Karpas-422 (cell line): ENCODE results near the gene ST7. TPM values are rescaled to one million over a fixed set of nuclear protein-coding genes. Genes with fewer than 3 reads are reported as not detected.

Source experiments
- DNase-seq: peaks from one replicate; pipeline ENCODE4 v3.0.0-alpha.2; 2015
- H2AFZ ChIP-seq: fragments of 200-600 bp; sonication (generic); 2 replicates; pipeline ENCODE4 v1.6.1; 2014; ENCODE audit warnings: antibody characterized with exemption, low read length, mixed read lengths
- H3K27ac ChIP-seq: fragments of 200-600 bp; sonication (generic); 2 replicates; pipeline ENCODE4 v1.5.1; 2014; ENCODE audit warnings: mild to moderate bottlenecking, low read length, moderate library complexity
- H3K27me3 ChIP-seq: fragments of 200-600 bp; sonication (generic); 2 replicates; pipeline ENCODE4 v1.6.1; 2014; ENCODE audit warnings: low read length, mixed read lengths
- H3K36me3 ChIP-seq: fragments of 200-600 bp; sonication (generic); 2 replicates; pipeline ENCODE4 v1.6.1; 2014; ENCODE audit warnings: low read length, mixed read lengths; ENCODE audit not compliant: insufficient read depth
- H3K4me1 ChIP-seq: fragments of 200-600 bp; sonication (generic); 2 replicates; pipeline ENCODE4 v1.6.1; 2014; ENCODE audit warnings: mild to moderate bottlenecking, low read length, mixed read lengths
- H3K4me2 ChIP-seq: fragments of 200-600 bp; sonication (generic); 2 replicates; pipeline ENCODE4 v1.6.1; 2014; ENCODE audit warnings: low read length, low read depth, mild to moderate bottlenecking; ENCODE audit not compliant: poor library complexity, severe bottlenecking
- H3K4me3 ChIP-seq: fragments of 200-600 bp; sonication (generic); 2 replicates; pipeline ENCODE4 v1.5.1; 2014; ENCODE audit warnings: mild to moderate bottlenecking, antibody characterized with exemption, low read length, mixed read lengths
- H3K79me2 ChIP-seq: fragments of 200-600 bp; sonication (generic); 2 replicates; pipeline ENCODE4 v1.6.1; 2014; ENCODE audit warnings: mild to moderate bottlenecking, low read length, mixed read lengths
- H3K9ac ChIP-seq: fragments of 200-600 bp; sonication (generic); 2 replicates; pipeline ENCODE4 v1.6.0; 2014; ENCODE audit warnings: low read length
- H3K9me2 ChIP-seq: fragments of 200-600 bp; sonication (generic), shearing (Covaris generic); replicated peaks from 2 replicates; pipeline ENCODE4 v1.6.0; 2014; ENCODE audit warnings: mild to moderate bottlenecking, low read length, moderate library complexity; ENCODE audit not compliant: insufficient read depth
- H3K9me3 ChIP-seq: fragments of 300-700, 200-600 bp; sonication (generic); 2 replicates; pipeline ENCODE4 v1.6.1; 2014; ENCODE audit warnings: low read length, mixed read lengths
- H4K20me1 ChIP-seq: fragments of 200-600 bp; sonication (generic); 2 replicates; pipeline ENCODE4 v1.6.1; 2014; ENCODE audit warnings: mild to moderate bottlenecking, antibody characterized with exemption, low read length, low read depth; ENCODE audit not compliant: insufficient read depth
- total RNA-seq: library from RNA; depleted of rRNA; stranded (reverse); fragments of >200 nt; shearing (Covaris generic); gene quantifications from 2 replicates; pipeline ENCODE4 v1.2.3, GENCODE V29; 2014; ENCODE audit warnings: low replicate concordance

ST7 gene
- total RNA-seq, 1 experiment from 2014 or later = 4.6 TPM

DNA sequence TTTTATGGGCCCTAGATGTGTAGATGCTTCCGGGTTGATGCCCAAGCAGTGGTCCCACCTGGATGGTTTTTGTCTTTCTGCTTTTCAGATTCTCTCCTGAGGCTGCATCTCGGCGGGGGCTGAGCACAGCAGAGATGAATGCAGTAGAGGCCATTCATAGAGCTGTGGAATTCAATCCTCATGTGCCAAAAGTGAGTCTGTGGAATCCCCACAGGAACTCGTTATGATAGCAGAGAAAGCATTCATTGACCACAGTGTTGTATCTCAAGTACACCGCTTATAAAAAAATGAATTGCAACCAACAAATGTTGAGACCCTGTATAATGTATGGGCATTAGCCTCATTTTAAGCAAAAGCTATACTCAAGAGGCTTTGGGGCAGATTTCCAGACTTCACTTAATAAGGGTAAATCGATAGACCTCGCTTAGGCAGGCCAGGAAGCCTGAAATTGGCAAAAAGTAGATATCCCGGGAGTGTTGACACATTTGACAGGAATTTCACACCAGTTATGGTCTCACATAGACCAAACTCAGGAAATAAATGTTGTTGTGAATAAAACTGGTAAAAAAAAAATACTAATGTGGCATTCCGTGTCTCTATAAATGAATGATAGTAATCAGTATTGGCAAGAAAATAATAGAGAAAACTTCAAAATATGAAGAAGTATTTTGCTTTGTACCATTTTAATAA is 237.6 kb downstream of the ST7 start:
- no peak overlapping the region for H3K27ac ChIP-seq
- H3K36me3 ChIP-seq = no peaks in the 10 kb centered on the region
- H3K9me2 ChIP-seq = no peaks in the 10 kb centered on the region
- H3K27me3 ChIP-seq = no peaks in the 10 kb centered on the region
- no peak for DNase-seq
- no peaks in the 10 kb centered on the region for H4K20me1 ChIP-seq
- H3K4me3 ChIP-seq = no peak overlapping the region
- no peak overlapping the region for H3K9ac ChIP-seq
- no peaks in the 10 kb centered on the region for H3K79me2 ChIP-seq
- H3K9me3 ChIP-seq = no peaks in the 10 kb centered on the region
- H3K4me2 ChIP-seq = no peak overlapping the region
- no peak overlapping the region for H2AFZ ChIP-seq
- no peaks in the 10 kb centered on the region for H3K4me1 ChIP-seq

DNA sequence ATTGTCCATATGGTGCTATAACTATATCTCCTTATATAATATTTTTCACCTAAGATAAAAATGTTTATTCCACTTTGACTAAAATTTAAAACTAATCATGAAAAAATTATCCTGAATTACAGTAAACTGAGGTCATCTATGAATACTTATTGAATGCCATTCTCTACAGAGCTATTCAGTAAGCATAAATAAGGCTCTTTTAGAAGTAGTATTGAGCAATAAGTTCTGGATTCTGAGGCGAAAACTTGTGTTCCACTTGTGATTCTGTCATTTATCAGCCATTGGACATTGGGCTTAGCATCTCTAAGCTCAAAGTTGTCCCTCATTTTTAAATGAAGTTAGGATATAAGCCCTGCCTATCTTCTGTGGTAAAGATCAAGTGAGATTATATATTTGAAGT is 238.8 kb downstream of the ST7 start:
- Histone ChIP-seq H3K27me3 (no peaks in the 10 kb centered on the region), H3K9me3 (no peaks in the 10 kb centered on the region), H3K9me2 (no peaks in the 10 kb centered on the region), H3K36me3 (no peaks in the 10 kb centered on the region), H3K4me3 (no peak overlapping the region), H3K4me2 (no peak overlapping the region), H4K20me1 (no peaks in the 10 kb centered on the region), H3K9ac (no peak overlapping the region), H3K4me1 (no peaks in the 10 kb centered on the region), H2AFZ (no peak overlapping the region), H3K27ac (no peak overlapping the region), H3K79me2 (no peaks in the 10 kb centered on the region)
- no peak for DNase-seq

DNA sequence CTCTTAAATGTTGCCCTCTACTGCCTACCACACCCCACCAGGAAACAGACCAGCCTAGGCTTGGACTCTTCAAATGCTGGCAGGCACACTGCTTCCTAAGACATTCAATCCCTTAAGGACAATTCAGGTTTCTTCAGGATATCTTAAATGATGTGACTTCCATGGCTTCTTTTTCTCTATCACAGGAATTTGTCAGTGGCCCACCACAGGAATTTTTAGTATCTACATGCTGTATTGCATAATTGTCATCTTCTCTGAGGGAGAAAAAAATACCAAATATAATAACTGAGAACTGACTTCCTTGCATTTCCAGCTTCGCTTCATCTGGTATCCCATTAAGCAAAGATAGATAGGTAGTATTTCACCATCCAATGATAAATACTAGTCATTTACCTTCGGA is 240.3 kb downstream of the ST7 start:
- H3K9me3 ChIP-seq = no peaks in the 10 kb centered on the region
- no peak overlapping the region for H3K4me2 ChIP-seq
- no peaks in the 10 kb centered on the region for H3K4me1 ChIP-seq
- H3K36me3 ChIP-seq = no peaks in the 10 kb centered on the region
- no peak overlapping the region for H3K4me3 ChIP-seq
- no peak for DNase-seq
- no peak overlapping the region for H3K9ac ChIP-seq
- no peaks in the 10 kb centered on the region for H4K20me1 ChIP-seq
- H3K79me2 ChIP-seq = no peaks in the 10 kb centered on the region
- H3K27ac ChIP-seq = no peak overlapping the region
- H2AFZ ChIP-seq = no peak overlapping the region
- H3K9me2 ChIP-seq = no peaks in the 10 kb centered on the region
- no peaks in the 10 kb centered on the region for H3K27me3 ChIP-seq

DNA sequence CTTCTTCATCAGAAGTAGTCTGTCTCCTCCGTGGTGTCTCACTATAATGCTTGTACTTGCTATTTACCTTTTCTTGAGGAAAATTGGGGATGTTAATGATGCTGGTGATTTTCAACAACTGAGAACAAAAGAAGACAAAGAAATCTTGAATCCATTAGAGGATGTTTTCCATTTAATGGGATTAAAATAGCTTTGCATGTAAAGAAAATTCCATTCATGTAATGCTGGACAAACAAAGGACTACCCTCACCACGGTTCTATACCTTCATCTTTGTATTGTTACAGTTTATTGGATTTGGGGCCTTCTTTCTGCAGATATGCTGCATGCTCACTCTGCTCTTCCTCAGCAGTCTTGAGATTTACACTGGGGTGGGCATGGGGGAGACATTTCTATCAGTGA is 241.1 kb downstream of the ST7 start:
- H3K27me3 ChIP-seq = no peaks in the 10 kb centered on the region
- no peak for DNase-seq
- no peaks in the 10 kb centered on the region for H3K79me2 ChIP-seq
- no peaks in the 10 kb centered on the region for H3K9me2 ChIP-seq
- no peak overlapping the region for H3K9ac ChIP-seq
- H3K4me2 ChIP-seq = no peak overlapping the region
- H4K20me1 ChIP-seq = no peaks in the 10 kb centered on the region
- H3K27ac ChIP-seq = no peak overlapping the region
- H2AFZ ChIP-seq = no peak overlapping the region
- H3K4me3 ChIP-seq = no peak overlapping the region
- H3K36me3 ChIP-seq = no peaks in the 10 kb centered on the region
- H3K9me3 ChIP-seq = no peaks in the 10 kb centered on the region
- H3K4me1 ChIP-seq = no peaks in the 10 kb centered on the region

DNA sequence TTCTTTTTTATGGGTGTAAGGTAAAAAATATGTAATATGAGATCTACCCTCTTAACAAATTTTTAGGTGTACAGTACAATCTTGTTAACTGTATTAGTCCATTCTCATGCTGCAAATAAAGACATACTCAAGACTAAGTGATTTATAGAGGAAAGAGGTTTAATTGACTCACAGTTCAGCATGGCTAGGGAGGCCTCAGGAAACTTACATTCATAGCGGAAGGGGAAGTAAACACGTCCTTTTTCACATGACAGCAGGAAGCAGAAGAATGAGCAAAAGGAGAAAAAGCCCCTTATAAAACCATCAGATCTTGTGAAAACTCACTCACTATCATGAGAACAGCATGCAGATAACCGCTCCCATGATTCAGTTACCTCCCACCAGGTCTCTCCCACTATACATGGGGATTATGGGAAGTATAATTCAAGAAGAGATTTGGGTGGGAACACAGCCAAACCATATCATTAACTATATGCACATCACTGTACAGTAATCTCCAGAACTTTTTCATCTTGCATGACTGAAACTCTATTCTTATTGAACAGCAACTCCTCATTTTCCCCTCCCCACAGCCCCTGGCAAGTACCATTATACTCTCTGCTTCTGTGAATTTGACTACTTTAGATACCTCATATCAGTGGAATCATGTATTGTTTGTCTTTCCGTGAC is 242.2 kb downstream of the ST7 start:
- no peak for DNase-seq
- no peaks in the 10 kb centered on the region for H3K4me1 ChIP-seq

DNA sequence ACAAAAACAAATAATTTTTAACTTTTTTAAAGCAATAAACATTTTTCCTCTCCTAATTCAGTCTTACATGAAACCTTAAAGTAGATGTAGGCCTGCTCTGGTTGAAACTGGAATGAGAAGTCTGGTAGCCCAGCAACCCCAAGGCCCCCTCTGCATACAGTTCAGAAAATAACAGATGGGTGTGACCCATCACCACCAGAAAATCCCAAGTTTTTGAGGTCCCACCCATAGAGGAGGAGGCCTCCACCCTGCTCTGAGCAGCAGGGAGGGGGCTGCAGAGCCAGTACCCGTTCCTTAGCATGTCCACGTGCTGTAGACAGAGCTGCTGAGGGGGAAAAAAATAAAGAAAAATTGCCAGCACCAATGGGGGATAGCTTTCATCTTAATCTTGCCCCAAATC is 246.8 kb downstream of the ST7 start:
- no peaks in the 10 kb centered on the region for H3K4me1 ChIP-seq
- no peak for DNase-seq
- H3K9me3 ChIP-seq = no peaks in the 10 kb centered on the region
- no peaks in the 10 kb centered on the region for H3K79me2 ChIP-seq
- no peaks in the 10 kb centered on the region for H4K20me1 ChIP-seq
- no peak overlapping the region for H3K27ac ChIP-seq
- H3K9me2 ChIP-seq = no peaks in the 10 kb centered on the region
- no peak overlapping the region for H3K9ac ChIP-seq
- no peak overlapping the region for H2AFZ ChIP-seq
- no peaks in the 10 kb centered on the region for H3K36me3 ChIP-seq
- H3K27me3 ChIP-seq = no peaks in the 10 kb centered on the region
- no peak overlapping the region for H3K4me2 ChIP-seq
- H3K4me3 ChIP-seq = no peak overlapping the region

More for the DNA sequence above, 242.2 kb downstream of the ST7 start:
- Histone ChIP-seq H3K27me3 (no peaks in the 10 kb centered on the region), H3K9me3 (no peaks in the 10 kb centered on the region), H2AFZ (no peak overlapping the region), H3K9me2 (no peaks in the 10 kb centered on the region), H3K36me3 (no peaks in the 10 kb centered on the region), H3K4me3 (no peak overlapping the region), H4K20me1 (no peaks in the 10 kb centered on the region), H3K9ac (no peak overlapping the region), H3K27ac (no peak overlapping the region), H3K79me2 (no peaks in the 10 kb centered on the region), H3K4me2 (no peak overlapping the region)

DNA sequence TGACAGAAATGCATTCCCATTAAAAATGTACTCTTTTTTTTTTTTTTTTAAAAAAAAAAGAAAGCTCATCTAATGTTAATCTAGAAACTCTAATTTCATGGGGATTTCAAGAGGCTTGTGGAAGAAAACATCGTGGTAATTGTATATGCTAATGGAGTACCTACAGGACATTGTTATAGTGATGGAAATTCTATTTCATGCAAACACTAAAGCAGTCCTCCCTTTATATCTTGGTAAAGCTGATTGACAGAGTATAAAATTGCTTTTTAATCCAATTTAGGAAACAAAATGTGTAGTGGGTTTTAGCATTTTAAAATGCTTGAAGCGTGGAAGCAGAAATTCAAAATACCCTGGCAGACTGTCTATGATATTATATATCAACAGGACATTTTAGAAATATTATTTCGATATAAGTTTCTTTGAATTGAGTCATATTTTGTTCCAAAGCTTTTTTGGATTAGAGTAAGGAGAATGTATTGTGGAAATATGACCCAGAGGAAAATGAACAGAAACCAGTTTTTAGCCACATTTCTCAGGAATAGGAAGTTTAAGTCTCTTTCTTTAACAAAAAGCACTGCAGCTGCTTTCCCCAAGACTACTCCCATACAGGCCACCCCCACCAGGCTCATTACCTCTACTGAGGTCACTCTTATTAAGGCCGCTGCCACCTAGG is 247.6 kb downstream of the ST7 start:
- H3K36me3 ChIP-seq = no peaks in the 10 kb centered on the region

DNA sequence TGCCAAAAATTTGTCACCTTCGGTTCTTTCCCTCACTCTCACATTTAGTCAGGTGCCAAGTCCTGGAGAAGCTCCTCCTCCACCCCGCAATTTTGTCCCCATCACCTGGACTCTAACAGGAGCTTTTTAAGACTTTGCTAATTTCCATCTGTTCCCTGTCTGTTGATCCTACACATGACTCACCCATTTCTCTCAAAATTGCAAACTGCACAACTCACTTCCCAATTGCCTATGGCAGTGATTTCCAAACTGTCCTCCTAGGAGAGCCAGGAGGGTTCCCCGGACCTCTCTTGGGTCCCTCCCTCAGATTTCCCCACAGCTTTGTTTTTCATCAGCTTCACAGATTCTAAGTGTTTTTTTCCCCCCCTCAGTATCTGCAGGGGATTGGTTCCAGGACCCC is 249.2 kb downstream of the ST7 start:
- Histone ChIP-seq H3K4me2 (no peak overlapping the region), H4K20me1 (no peaks in the 10 kb centered on the region), H3K9me2 (no peaks in the 10 kb centered on the region), H3K9ac (no peak overlapping the region), H2AFZ (no peak overlapping the region), H3K79me2 (no peaks in the 10 kb centered on the region), H3K36me3 (no peaks in the 10 kb centered on the region), H3K4me3 (no peak overlapping the region), H3K27me3 (no peaks in the 10 kb centered on the region), H3K4me1 (no peaks in the 10 kb centered on the region), H3K27ac (no peak overlapping the region), H3K9me3 (no peaks in the 10 kb centered on the region)
- no peak for DNase-seq

More for the DNA sequence above, 247.6 kb downstream of the ST7 start:
- Histone ChIP-seq H3K27me3 (no peaks in the 10 kb centered on the region), H3K9me3 (no peaks in the 10 kb centered on the region), H3K27ac (no peak overlapping the region), H3K4me2 (no peak overlapping the region), H3K4me3 (no peak overlapping the region), H4K20me1 (no peaks in the 10 kb centered on the region), H3K9ac (no peak overlapping the region), H3K79me2 (no peaks in the 10 kb centered on the region), H2AFZ (no peak overlapping the region), H3K9me2 (no peaks in the 10 kb centered on the region), H3K4me1 (no peaks in the 10 kb centered on the region)
- no peak for DNase-seq
